Activated CD8-positive, alpha-beta memory T cell treated with anti-CD3 and anti-CD28 coated beads, Interleukin-2, amount 10 ng/mL, durations not matched to agents 7 days and 5 days (primary cell): ENCODE data around the gene FAM168A. TPM values are rescaled to one million over a fixed set of nuclear protein-coding genes. Genes with fewer than 3 reads are reported as not detected.

Experiments used
- ATAC-seq: fragments of 150-1000 bp; cut with Tn5 transposase; one replicate; pipeline ENCODE4 v1.10.0; 2021; ENCODE audit warnings: moderate library complexity
- CTCF ChIA-PET: fragments of 350-600 bp; sonication (Branson Sonifier 250); formaldehyde crosslinking; loops from one replicate; lab custom pipeline; 2021; ENCODE audit warnings: antibody characterized with exemption; lab: Charles Lee
- DNase-seq: peaks from one replicate; pipeline ENCODE4 v3.0.0-alpha.2; 2020
- H3K27ac Mint-ChIP-seq: one replicate; pipeline ENCODE4 v1.8.0; 2021; ENCODE audit warnings: mild to moderate bottlenecking, mixed read lengths
- H3K27me3 Mint-ChIP-seq: one replicate; pipeline ENCODE4 v1.8.0; 2021; ENCODE audit warnings: mixed read lengths
- H3K36me3 Mint-ChIP-seq: one replicate; pipeline ENCODE4 v1.8.0; 2021; ENCODE audit warnings: mild to moderate bottlenecking, mixed read lengths
- H3K4me1 Mint-ChIP-seq: one replicate; pipeline ENCODE4 v1.8.0; 2021; ENCODE audit warnings: mixed read lengths
- H3K4me3 Mint-ChIP-seq: one replicate; pipeline ENCODE4 v1.8.0; 2021; ENCODE audit warnings: mild to moderate bottlenecking, moderate library complexity, mixed read lengths
- H3K9me3 Mint-ChIP-seq: one replicate; pipeline ENCODE4 v1.8.0; 2022; ENCODE audit warnings: low read depth, mixed read lengths
- total RNA-seq, 2 experiments: library from RNA; stranded (reverse); gene quantifications; one replicate each; pipeline ENCODE4 v1.2.3, GENCODE V29; 2021

Gene FAM168A
- total RNA-seq, 2 experiments from 2014 or later: 19.3 to 20.5 TPM

GRCh38 chr11:73538381-73538872 lies 59.5 kb downstream of the FAM168A start:
- peak; percentile 50 for DNase-seq
- Mint-ChIP-seq H3K4me1 (peaks cover 17% of the 10 kb centered on the region), H3K9me3 (no peaks in the 10 kb centered on the region), H3K27me3 (no peaks in the 10 kb centered on the region), H3K36me3 (peaks cover 1% of the 10 kb centered on the region), H3K4me3 (no peak overlapping the region), H3K27ac (peak overlapping the region; percentile 72)
- ATAC-seq: peak; percentile 96
- CTCF ChIA-PET: interaction anchor here (0.7 to 0.9 kb wide), 2 partner anchors 17 to 155 kb away, joined by 3 read pairs; no protein-coding TSS in a partner anchor

GRCh38 chr11:73537969-73538368 lies 59.9 kb downstream of the FAM168A start:
- no peaks in the 10 kb centered on the region for H3K9me3 Mint-ChIP-seq
- H3K4me3 Mint-ChIP-seq: no peak overlapping the region
- no peak for DNase-seq
- H3K27ac Mint-ChIP-seq: peak overlapping the region; percentile 72
- H3K4me1 Mint-ChIP-seq: peaks cover 17% of the 10 kb centered on the region
- no peak for ATAC-seq
- no peaks in the 10 kb centered on the region for H3K27me3 Mint-ChIP-seq
- H3K36me3 Mint-ChIP-seq: peaks cover 1% of the 10 kb centered on the region
- CTCF ChIA-PET: interaction anchor here (0.9 kb wide), 1 partner anchor 16 kb away, joined by 3 read pairs; no protein-coding TSS in a partner anchor

- H3K4me1 Mint-ChIP-seq: peaks cover 17% of the 10 kb centered on the region
- no peaks in the 10 kb centered on the region for H3K27me3 Mint-ChIP-seq
- CTCF ChIA-PET: no interaction called here
- no peak overlapping the region for H3K27ac Mint-ChIP-seq
- ATAC-seq (no peak), DNase-seq (no peak)
- H3K9me3 Mint-ChIP-seq: no peaks in the 10 kb centered on the region
- peaks cover 1% of the 10 kb centered on the region for H3K36me3 Mint-ChIP-seq
- H3K4me3 Mint-ChIP-seq: no peak overlapping the region
Measured at GRCh38 chr11:73536961-73537360, 61.0 kb downstream of the FAM168A start.

GRCh38 chr11:73532310-73532709 lies 65.6 kb downstream of the FAM168A start:
- Mint-ChIP-seq H3K27ac (no peak overlapping the region), H3K9me3 (no peaks in the 10 kb centered on the region), H3K27me3 (no peaks in the 10 kb centered on the region), H3K36me3 (peaks cover 1% of the 10 kb centered on the region), H3K4me3 (no peak overlapping the region), H3K4me1 (peaks cover 4% of the 10 kb centered on the region)
- no peak for ATAC-seq
- no peak for DNase-seq
- CTCF ChIA-PET: interaction anchor here (0.6 kb wide), 1 partner anchor 232 kb away, joined by 3 read pairs; no protein-coding TSS in a partner anchor

- Mint-ChIP-seq H3K4me3 (no peak overlapping the region), H3K27me3 (no peaks in the 10 kb centered on the region), H3K36me3 (peaks cover 1% of the 10 kb centered on the region), H3K27ac (no peak overlapping the region), H3K9me3 (no peaks in the 10 kb centered on the region), H3K4me1 (peaks cover 4% of the 10 kb centered on the region)
- CTCF ChIA-PET: interaction anchor here (0.7 kb wide), 1 partner anchor 260 kb away, joined by 3 read pairs; no protein-coding TSS in a partner anchor
- ATAC-seq (no peak), DNase-seq (no peak)
Measured at GRCh38 chr11:73531386-73531785, 66.5 kb downstream of the FAM168A start.

GRCh38 chr11:73530109-73530508 lies 67.8 kb downstream of the FAM168A start:
- H3K4me3 Mint-ChIP-seq: no peak overlapping the region
- H3K9me3 Mint-ChIP-seq: no peaks in the 10 kb centered on the region
- no peak for DNase-seq
- no peak for ATAC-seq
- H3K4me1 Mint-ChIP-seq: peaks cover 4% of the 10 kb centered on the region
- no peak overlapping the region for H3K27ac Mint-ChIP-seq
- peaks cover 1% of the 10 kb centered on the region for H3K36me3 Mint-ChIP-seq
- CTCF ChIA-PET: no interaction called here
- no peaks in the 10 kb centered on the region for H3K27me3 Mint-ChIP-seq

GRCh38 chr11:73529204-73529530 lies 68.7 kb downstream of the FAM168A start:
- peaks cover 4% of the 10 kb centered on the region for H3K4me1 Mint-ChIP-seq
- H3K4me3 Mint-ChIP-seq: no peak overlapping the region
- ATAC-seq (no peak), DNase-seq (no peak)
- H3K27me3 Mint-ChIP-seq: no peaks in the 10 kb centered on the region
- peaks cover under 1% of the 10 kb centered on the region for H3K9me3 Mint-ChIP-seq
- H3K27ac Mint-ChIP-seq: no peak overlapping the region
- CTCF ChIA-PET: interaction anchor here (1.3 kb wide), 2 partner anchors 12 to 178 kb away, joined by 3 to 4 read pairs; no protein-coding TSS in a partner anchor
- H3K36me3 Mint-ChIP-seq: peaks cover under 1% of the 10 kb centered on the region

GRCh38 chr11:73528483-73529203 lies 69.3 kb downstream of the FAM168A start:
- no peak for ATAC-seq
- DNase-seq: no peak
- peaks cover 2% of the 10 kb centered on the region for H3K9me3 Mint-ChIP-seq
- CTCF ChIA-PET: interaction anchor here (1.3 kb wide), 2 partner anchors 12 to 178 kb away, joined by 3 to 4 read pairs; no protein-coding TSS in a partner anchor
- no peak overlapping the region for H3K4me3 Mint-ChIP-seq
- H3K36me3 Mint-ChIP-seq: peaks cover 3% of the 10 kb centered on the region
- H3K27ac Mint-ChIP-seq: no peak overlapping the region
- no peaks in the 10 kb centered on the region for H3K27me3 Mint-ChIP-seq
- peaks cover 4% of the 10 kb centered on the region for H3K4me1 Mint-ChIP-seq

GRCh38 chr11:73528013-73528412 lies 69.9 kb downstream of the FAM168A start:
- H3K27ac Mint-ChIP-seq: no peak overlapping the region
- peaks cover 4% of the 10 kb centered on the region for H3K4me1 Mint-ChIP-seq
- no peak overlapping the region for H3K4me3 Mint-ChIP-seq
- H3K36me3 Mint-ChIP-seq: peaks cover 6% of the 10 kb centered on the region
- no peaks in the 10 kb centered on the region for H3K27me3 Mint-ChIP-seq
- DNase-seq (no peak), ATAC-seq (no peak)
- CTCF ChIA-PET: interaction anchor here (1.3 kb wide), 1 partner anchor 11 kb away, joined by 4 read pairs; no protein-coding TSS in a partner anchor
- peaks cover 2% of the 10 kb centered on the region for H3K9me3 Mint-ChIP-seq

GRCh38 chr11:73525611-73526010 lies 72.3 kb downstream of the FAM168A start:
- CTCF ChIA-PET: no interaction called here
- Mint-ChIP-seq H3K27ac (no peak overlapping the region), H3K4me1 (peaks cover 18% of the 10 kb centered on the region)

GRCh38 chr11:73524774-73525173 lies 73.1 kb downstream of the FAM168A start:
- no peak for DNase-seq
- CTCF ChIA-PET: no interaction called here
- no peak overlapping the region for H3K27ac Mint-ChIP-seq
- H3K27me3 Mint-ChIP-seq: no peaks in the 10 kb centered on the region
- peaks cover 22% of the 10 kb centered on the region for H3K4me1 Mint-ChIP-seq
- H3K9me3 Mint-ChIP-seq: peaks cover 2% of the 10 kb centered on the region
- ATAC-seq: no peak
- peaks cover 6% of the 10 kb centered on the region for H3K36me3 Mint-ChIP-seq
- H3K4me3 Mint-ChIP-seq: no peak overlapping the region

More at GRCh38 chr11:73525611-73526010, 72.3 kb downstream of the FAM168A start:
- Mint-ChIP-seq H3K36me3 (peaks cover 6% of the 10 kb centered on the region), H3K9me3 (peaks cover 2% of the 10 kb centered on the region), H3K27me3 (no peaks in the 10 kb centered on the region), H3K4me3 (no peak overlapping the region)
- no peak for DNase-seq
- ATAC-seq: no peak

GRCh38 chr11:73521621-73522020 lies 76.3 kb downstream of the FAM168A start:
- CTCF ChIA-PET: interaction anchor here (0.9 to 1.2 kb wide), 2 partner anchors 17 to 139 kb away, joined by 3 to 4 read pairs; no protein-coding TSS in a partner anchor
- no peak overlapping the region for H3K27ac Mint-ChIP-seq
- DNase-seq: no peak
- ATAC-seq: no peak
- peaks cover 21% of the 10 kb centered on the region for H3K4me1 Mint-ChIP-seq
- peaks cover 2% of the 10 kb centered on the region for H3K9me3 Mint-ChIP-seq
- H3K4me3 Mint-ChIP-seq: no peak overlapping the region
- peaks cover 6% of the 10 kb centered on the region for H3K36me3 Mint-ChIP-seq
- H3K27me3 Mint-ChIP-seq: no peaks in the 10 kb centered on the region

GRCh38 chr11:73520353-73521061 lies 77.4 kb downstream of the FAM168A start:
- CTCF ChIA-PET: interaction anchor here (0.6 to 0.9 kb wide), 2 partner anchors 61 to 140 kb away, joined by 3 to 4 read pairs; no protein-coding TSS in a partner anchor
- Mint-ChIP-seq H3K4me1 (peaks cover 21% of the 10 kb centered on the region), H3K4me3 (no peak overlapping the region), H3K27me3 (no peaks in the 10 kb centered on the region), H3K27ac (peak overlapping the region; percentile 61), H3K9me3 (peaks cover 2% of the 10 kb centered on the region), H3K36me3 (peaks cover 6% of the 10 kb centered on the region)
- DNase-seq (no peak), ATAC-seq (peak; percentile 33)
